ENCODE measurements around the gene CEP152. TPM values are rescaled to one million over a fixed set of nuclear protein-coding genes. Genes with fewer than 3 reads are reported as not detected.

The CEP152 gene
- total RNA-seq, 1 experiment from 2014 or later, result 24.6 TPM

DNA sequence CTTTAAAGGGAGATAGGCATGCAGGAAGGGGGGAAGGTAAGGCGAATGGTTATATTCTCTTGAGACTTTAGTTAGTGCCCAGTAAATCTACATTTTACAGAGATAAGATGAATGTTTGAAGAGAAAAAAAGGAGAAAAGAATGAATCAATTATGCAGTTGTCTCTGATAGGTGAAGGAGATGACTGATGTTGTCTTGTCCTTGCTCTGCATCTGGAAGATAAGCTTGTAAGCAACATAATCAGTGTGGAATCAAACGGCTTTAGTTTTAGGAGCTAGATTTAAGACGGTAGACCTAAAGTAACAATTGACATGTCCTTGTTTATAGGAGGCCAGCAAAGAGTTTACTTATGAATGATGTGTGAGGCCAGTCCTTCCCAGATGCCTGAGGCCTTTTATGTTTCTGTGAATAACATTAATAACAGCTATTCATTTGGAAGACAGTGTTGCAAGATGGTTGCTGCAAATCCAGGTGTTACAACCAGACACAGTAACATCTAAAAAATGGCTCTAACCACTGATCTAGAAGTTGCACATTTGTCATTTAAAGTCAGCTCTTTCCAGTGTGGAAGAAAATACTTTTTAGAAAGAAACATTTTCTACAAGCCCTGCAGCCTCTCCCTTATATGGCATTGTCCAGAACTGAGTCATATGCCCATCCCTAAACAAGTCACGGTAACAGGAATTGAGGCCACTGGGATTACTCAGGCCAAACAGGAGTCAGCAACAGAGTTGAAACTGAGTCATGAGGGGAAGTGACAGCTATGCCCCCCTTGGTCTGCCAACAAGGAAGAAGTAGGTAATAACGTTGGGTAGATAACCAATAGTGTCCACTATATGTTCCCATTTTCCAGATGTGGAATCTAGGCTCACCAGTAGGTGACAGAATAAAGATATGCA lies 87.9 kb downstream of the CEP152 start:
- H3K4me1 ChIP-seq (replicated peaks; ENCODE audit: insufficient read depth), result peaks cover 20% of the 10 kb centered on the region
- H2AFZ ChIP-seq, result no peak overlapping the region
- H3K9me2 ChIP-seq (ENCODE audit: insufficient read depth), result no peaks in the 10 kb centered on the region
- H3K27ac ChIP-seq, result peak overlapping the region; percentile 85
- ChIA-PET POLR2A (ENCODE audit: unreplicated experiment) (no interaction called here), CTCF (interaction anchor here (0.5 kb wide), 1 partner anchor 25 kb away, joined by 4 read pairs; no protein-coding TSS in a partner anchor)
- TF ChIP-seq, protein P1, sequence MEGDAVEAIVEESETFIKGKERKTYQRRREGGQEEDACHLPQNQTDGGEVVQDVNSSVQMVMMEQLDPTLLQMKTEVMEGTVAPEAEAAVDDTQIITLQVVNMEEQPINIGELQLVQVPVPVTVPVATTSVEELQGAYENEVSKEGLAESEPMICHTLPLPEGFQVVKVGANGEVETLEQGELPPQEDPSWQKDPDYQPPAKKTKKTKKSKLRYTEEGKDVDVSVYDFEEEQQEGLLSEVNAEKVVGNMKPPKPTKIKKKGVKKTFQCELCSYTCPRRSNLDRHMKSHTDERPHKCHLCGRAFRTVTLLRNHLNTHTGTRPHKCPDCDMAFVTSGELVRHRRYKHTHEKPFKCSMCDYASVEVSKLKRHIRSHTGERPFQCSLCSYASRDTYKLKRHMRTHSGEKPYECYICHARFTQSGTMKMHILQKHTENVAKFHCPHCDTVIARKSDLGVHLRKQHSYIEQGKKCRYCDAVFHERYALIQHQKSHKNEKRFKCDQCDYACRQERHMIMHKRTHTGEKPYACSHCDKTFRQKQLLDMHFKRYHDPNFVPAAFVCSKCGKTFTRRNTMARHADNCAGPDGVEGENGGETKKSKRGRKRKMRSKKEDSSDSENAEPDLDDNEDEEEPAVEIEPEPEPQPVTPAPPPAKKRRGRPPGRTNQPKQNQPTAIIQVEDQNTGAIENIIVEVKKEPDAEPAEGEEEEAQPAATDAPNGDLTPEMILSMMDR (conservative IDR thresholded peaks at IDR 0.05), result no peak
- no peak for TF ChIP-seq EZH2 (IDR thresholded peaks at IDR 0.05; ENCODE audit: low read depth)
- H3K79me2 ChIP-seq (ENCODE audit: low read depth), result no peaks in the 10 kb centered on the region
- no peaks in the 10 kb centered on the region for H3K36me3 ChIP-seq (ENCODE audit: low read depth)
- H3K4me2 ChIP-seq, result peak overlapping the region; percentile 21
- no peaks in the 10 kb centered on the region for H3K9me3 ChIP-seq (ENCODE audit: insufficient read depth, low read depth)
- H4K20me1 ChIP-seq (ENCODE audit: insufficient read depth), result no peaks in the 10 kb centered on the region
- H3K4me3 ChIP-seq, result no peak overlapping the region
- no peaks in the 10 kb centered on the region for H3K27me3 ChIP-seq (ENCODE audit: insufficient read depth, low read depth)
- intact Hi-C loops (cut with micrococcal nuclease; ENCODE audit: unreplicated experiment), result no loop called here
- TSS peak; percentile 39 for BruUV-seq (replicated peaks)
- peak; percentile 53 to 85 for DNase-seq
- H3F3A ChIP-seq (ENCODE audit: insufficient read depth, low read depth), result peaks cover 10% of the 10 kb centered on the region; the same call in 1 of the 2 replicates

DNA sequence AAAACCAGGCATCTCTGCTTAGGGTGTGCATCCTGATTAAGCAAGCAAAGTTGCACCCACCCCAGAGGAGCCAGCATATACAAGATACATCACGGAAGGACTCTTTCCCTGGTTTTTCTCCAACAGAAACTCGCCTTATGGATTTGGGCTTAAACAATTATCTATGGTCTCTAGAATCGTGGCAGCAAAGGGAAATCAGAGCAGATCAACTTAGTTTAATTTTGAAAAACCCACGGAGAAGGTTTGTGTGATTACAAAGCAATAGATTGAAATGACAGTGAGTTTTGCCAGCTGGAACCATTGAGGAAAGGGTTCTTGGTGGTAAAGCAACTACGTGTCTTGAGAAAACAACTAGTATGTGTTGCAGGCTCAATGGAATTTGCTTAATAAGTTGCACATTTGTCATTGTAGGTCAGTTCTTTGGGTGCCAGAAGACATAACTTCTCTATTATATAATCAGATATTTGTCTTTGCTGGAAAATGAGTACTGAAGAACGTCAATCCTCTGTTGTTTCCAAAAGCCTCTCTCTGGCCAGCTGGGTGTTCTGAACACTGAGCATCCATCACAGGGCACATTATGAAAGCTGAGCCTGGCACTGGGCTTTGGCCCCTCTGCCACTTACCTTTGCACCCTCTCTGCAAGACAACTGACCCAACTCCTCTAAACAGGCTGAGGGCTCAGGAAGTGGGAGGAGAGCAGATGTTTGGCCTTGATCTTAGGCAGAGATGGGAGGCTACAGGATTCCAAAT lies 89.6 kb downstream of the CEP152 start:
- POLR2A ChIA-PET (ENCODE audit: unreplicated experiment), result no interaction called here

DNA sequence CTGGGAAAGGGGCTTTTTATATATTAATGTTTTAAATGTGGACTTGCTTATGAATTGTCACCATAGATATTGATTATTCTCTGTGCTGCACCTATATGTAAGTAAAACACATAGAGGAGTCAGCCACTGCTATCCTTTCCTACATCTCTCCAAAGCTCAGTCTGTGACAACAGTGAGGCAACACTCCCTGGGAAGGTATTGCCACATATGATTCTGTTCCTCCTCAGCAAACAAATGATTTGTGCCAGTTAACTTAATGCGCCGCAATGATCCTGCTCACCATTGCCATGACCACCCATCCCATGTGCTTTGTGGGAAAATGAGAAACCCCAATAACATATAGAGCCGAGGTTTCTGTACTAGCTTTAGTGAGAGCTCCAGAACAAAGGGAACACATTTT lies 90.2 kb downstream of the CEP152 start:
- H3K36me3 ChIP-seq (ENCODE audit: low read depth), result no peaks in the 10 kb centered on the region
- H3K4me3 ChIP-seq, result no peak overlapping the region
- H3F3A ChIP-seq (ENCODE audit: insufficient read depth, low read depth), result peaks cover 10% of the 10 kb centered on the region; the same call in 1 of the 2 replicates
- H3K27ac ChIP-seq, result no peak overlapping the region
- H2AFZ ChIP-seq, result no peak overlapping the region
- DNase-seq, result no peak
- ChIA-PET CTCF (no interaction called here), POLR2A (ENCODE audit: unreplicated experiment) (no interaction called here)
- H3K4me2 ChIP-seq, result no peak overlapping the region
- peaks cover 20% of the 10 kb centered on the region for H3K4me1 ChIP-seq (replicated peaks; ENCODE audit: insufficient read depth)
- no peak for TF ChIP-seq EZH2 (IDR thresholded peaks at IDR 0.05; ENCODE audit: low read depth)
- TF ChIP-seq, protein P1 (conservative IDR thresholded peaks at IDR 0.05), result no peak
- intact Hi-C loops (cut with micrococcal nuclease; ENCODE audit: unreplicated experiment), result no loop called here
- BruUV-seq (replicated peaks), result no TSS peak
- H3K9me3 ChIP-seq (ENCODE audit: insufficient read depth, low read depth), result no peaks in the 10 kb centered on the region; the same call in 1 of the 2 replicates
- H3K27me3 ChIP-seq (ENCODE audit: insufficient read depth, low read depth), result no peaks in the 10 kb centered on the region
- H4K20me1 ChIP-seq (ENCODE audit: insufficient read depth), result no peaks in the 10 kb centered on the region
- H3K9me2 ChIP-seq (ENCODE audit: insufficient read depth), result no peaks in the 10 kb centered on the region
- H3K79me2 ChIP-seq (ENCODE audit: low read depth), result no peaks in the 10 kb centered on the region

More for the DNA sequence above, 89.6 kb downstream of the CEP152 start:
- H3K27me3 ChIP-seq (ENCODE audit: insufficient read depth, low read depth), result no peaks in the 10 kb centered on the region
- CTCF ChIA-PET, result no interaction called here
- no peaks in the 10 kb centered on the region for H3K9me2 ChIP-seq (ENCODE audit: insufficient read depth)
- DNase-seq, result no peak
- H3K27ac ChIP-seq, result no peak overlapping the region; the same call in 1 of the 2 replicates
- H3F3A ChIP-seq (ENCODE audit: insufficient read depth, low read depth), result peaks cover 10% of the 10 kb centered on the region; the same call in 1 of the 2 replicates
- H3K36me3 ChIP-seq (ENCODE audit: low read depth), result no peaks in the 10 kb centered on the region
- no peaks in the 10 kb centered on the region; the same call in 1 of the 2 replicates for H3K9me3 ChIP-seq (ENCODE audit: insufficient read depth, low read depth)
- intact Hi-C loops (cut with micrococcal nuclease; ENCODE audit: unreplicated experiment), result no loop called here
- TF ChIP-seq, protein P1 (conservative IDR thresholded peaks at IDR 0.05), result no peak
- TF ChIP-seq EZH2 (IDR thresholded peaks at IDR 0.05; ENCODE audit: low read depth), result no peak
- H3K79me2 ChIP-seq (ENCODE audit: low read depth), result no peaks in the 10 kb centered on the region
- H3K4me1 ChIP-seq (replicated peaks; ENCODE audit: insufficient read depth), result peaks cover 20% of the 10 kb centered on the region
- no peak overlapping the region for H2AFZ ChIP-seq
- no peak overlapping the region for H3K4me3 ChIP-seq
- H4K20me1 ChIP-seq (ENCODE audit: insufficient read depth), result no peaks in the 10 kb centered on the region
- H3K4me2 ChIP-seq, result no peak overlapping the region
- no TSS peak for BruUV-seq (replicated peaks)

Measured in PC-9 (cell line).